ENCODE results near the gene MSI2.

The MSI2 gene

GRCh38 chr17:57269598-57270255 is 13.4 kb downstream of the MSI2 start:
- DNase-seq (ENCODE audit: low read depth in 1 of 2, low spot score in 1 of 2), result no peak

- no peak for DNase-seq (ENCODE audit: low read depth in 1 of 2, low spot score in 1 of 2)
Observed at GRCh38 chr17:57270801-57271245, 14.5 kb downstream of the MSI2 start.

- no peak for DNase-seq (ENCODE audit: low read depth in 1 of 2, low spot score in 1 of 2)
Observed at GRCh38 chr17:57271821-57272220, 15.5 kb downstream of the MSI2 start.

GRCh38 chr17:57273490-57273889 is 17.2 kb downstream of the MSI2 start:
- no peak for DNase-seq (ENCODE audit: low read depth in 1 of 2, low spot score in 1 of 2)

- no peak for DNase-seq (ENCODE audit: low read depth in 1 of 2, low spot score in 1 of 2)
Observed at GRCh38 chr17:57274162-57274561, 17.8 kb downstream of the MSI2 start.

GRCh38 chr17:57275071-57275764 is 18.9 kb downstream of the MSI2 start:
- no peak for DNase-seq (ENCODE audit: low read depth in 1 of 2, low spot score in 1 of 2)

GRCh38 chr17:57276621-57277020 is 20.3 kb downstream of the MSI2 start:
- no peak for DNase-seq (ENCODE audit: low read depth in 1 of 2, low spot score in 1 of 2)

- no peak for DNase-seq (ENCODE audit: low read depth in 1 of 2, low spot score in 1 of 2)
Observed at GRCh38 chr17:57277923-57278604, 21.7 kb downstream of the MSI2 start.

- no peak for DNase-seq (ENCODE audit: low read depth in 1 of 2, low spot score in 1 of 2)
Observed at GRCh38 chr17:57278740-57279387, 22.5 kb downstream of the MSI2 start.

- DNase-seq (ENCODE audit: low read depth in 1 of 2, low spot score in 1 of 2), result no peak
Observed at GRCh38 chr17:57279432-57279831, 23.1 kb downstream of the MSI2 start.

GRCh38 chr17:57281887-57282286 is 25.6 kb downstream of the MSI2 start:
- no peak for DNase-seq (ENCODE audit: low read depth in 1 of 2, low spot score in 1 of 2)

GRCh38 chr17:57282296-57282695 is 26.0 kb downstream of the MSI2 start:
- no peak for DNase-seq (ENCODE audit: low read depth in 1 of 2, low spot score in 1 of 2)

GRCh38 chr17:57283203-57283971 is 27.1 kb downstream of the MSI2 start:
- no peak for DNase-seq (ENCODE audit: low read depth in 1 of 2, low spot score in 1 of 2)

GRCh38 chr17:57284583-57284982 is 28.3 kb downstream of the MSI2 start:
- no peak for DNase-seq (ENCODE audit: low read depth in 1 of 2, low spot score in 1 of 2)

GRCh38 chr17:57284984-57285646 is 28.8 kb downstream of the MSI2 start:
- peak in 1 of 2 donors; percentile 15 for DNase-seq (ENCODE audit: low read depth in 1 of 2, low spot score in 1 of 2)

- DNase-seq (ENCODE audit: low read depth in 1 of 2, low spot score in 1 of 2), result no peak
Observed at GRCh38 chr17:57285701-57286100, 29.4 kb downstream of the MSI2 start.

- no peak for DNase-seq (ENCODE audit: low read depth in 1 of 2, low spot score in 1 of 2)
Observed at GRCh38 chr17:57286399-57287105, 30.2 kb downstream of the MSI2 start.

GRCh38 chr17:57288040-57288772 is 31.9 kb downstream of the MSI2 start:
- no peak for DNase-seq (ENCODE audit: low read depth in 1 of 2, low spot score in 1 of 2)

- DNase-seq (ENCODE audit: low read depth in 1 of 2, low spot score in 1 of 2), result no peak
Observed at GRCh38 chr17:57288773-57289121, 32.4 kb downstream of the MSI2 start.

Data from stimulated activated CD4-positive, alpha-beta T cell treated with anti-CD3 and anti-CD28 coated beads, Interleukin-15, amount 100 ng/mL, for 1 hour (primary cell).